DMS114 treated with DMSO at 0.1 percent for 48 hours (cell line): Measurements from ENCODE around the gene ZNF638.
"Not testable (repeated sequence)": the region's sequence is repeated elsewhere in the genome, so short reads cannot be mapped to it uniquely, and the experiment has no call there.

Experiments
- DNase-seq: peaks from one replicate; lab custom pipeline; 2025; ENCODE audit not compliant: unreplicated experiment; lab: John Stamatoyannopoulos, UW

The ZNF638 gene

DNA sequence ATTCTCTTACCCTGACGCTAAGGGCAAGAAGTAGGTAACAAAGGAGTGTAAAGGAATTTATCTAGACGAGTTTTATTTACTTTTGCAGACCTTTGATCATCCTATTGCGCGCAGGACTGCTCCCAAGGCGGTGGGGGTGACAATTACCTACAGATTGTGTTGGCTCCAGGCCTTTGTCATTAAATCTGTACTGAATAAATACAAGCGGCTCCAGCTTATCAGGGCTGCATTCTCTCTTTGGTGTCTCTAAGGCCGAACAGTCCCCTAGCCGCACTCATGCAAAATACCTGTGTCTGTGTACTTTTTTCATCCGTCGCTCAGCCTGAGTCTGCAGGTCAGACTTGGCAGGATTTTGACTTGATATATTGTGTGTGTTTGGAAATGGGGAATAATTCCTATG lies 63.9 kb downstream of the ZNF638 start:
- DNase-seq: no peak

DNA sequence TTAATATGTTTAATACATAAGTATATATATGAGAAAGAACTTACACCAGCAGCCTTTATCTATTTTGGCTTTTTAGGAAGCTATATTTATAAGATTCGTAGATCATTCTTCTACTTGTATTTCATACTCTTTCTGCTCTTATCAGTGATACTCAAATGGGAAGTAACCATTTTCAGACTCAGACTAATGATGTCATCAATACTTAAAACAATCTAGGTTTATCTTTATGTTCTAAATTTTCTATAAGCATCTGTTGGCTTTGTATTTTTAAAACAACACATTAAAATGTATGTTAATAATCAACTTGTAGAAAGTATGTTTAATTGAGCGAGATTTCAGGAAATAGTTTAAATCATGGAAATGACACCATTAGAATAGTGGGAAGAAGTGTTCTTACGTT lies 70.8 kb downstream of the ZNF638 start:
- no peak for DNase-seq

GRCh38 chr2:71409611-71410010 lies 78.0 kb downstream of the ZNF638 start:
- no peak for DNase-seq

GRCh38 chr2:71410696-71411095 lies 79.1 kb downstream of the ZNF638 start:
- no peak for DNase-seq

DNA sequence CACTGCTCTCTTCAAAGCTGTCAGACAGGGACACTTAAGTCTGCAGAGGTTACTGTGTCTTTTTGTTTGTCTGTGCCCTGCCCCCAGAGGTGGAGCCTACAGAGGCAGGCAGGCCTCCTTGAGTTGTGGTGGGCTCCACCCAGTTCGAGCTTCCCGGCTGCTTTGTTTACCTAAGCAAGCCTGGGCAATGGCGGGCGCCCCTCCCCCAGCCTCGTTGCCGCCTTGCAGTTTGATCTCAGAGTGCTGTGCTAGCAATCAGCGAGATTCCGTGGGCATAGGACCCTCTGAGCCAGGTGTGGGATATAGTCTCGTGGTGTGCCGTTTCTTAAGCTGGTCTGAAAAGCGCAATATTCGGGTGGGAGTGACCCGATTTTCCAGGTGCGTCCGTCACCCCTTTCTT lies 85.3 kb downstream of the ZNF638 start:
- not testable (repeated sequence) for DNase-seq

DNA sequence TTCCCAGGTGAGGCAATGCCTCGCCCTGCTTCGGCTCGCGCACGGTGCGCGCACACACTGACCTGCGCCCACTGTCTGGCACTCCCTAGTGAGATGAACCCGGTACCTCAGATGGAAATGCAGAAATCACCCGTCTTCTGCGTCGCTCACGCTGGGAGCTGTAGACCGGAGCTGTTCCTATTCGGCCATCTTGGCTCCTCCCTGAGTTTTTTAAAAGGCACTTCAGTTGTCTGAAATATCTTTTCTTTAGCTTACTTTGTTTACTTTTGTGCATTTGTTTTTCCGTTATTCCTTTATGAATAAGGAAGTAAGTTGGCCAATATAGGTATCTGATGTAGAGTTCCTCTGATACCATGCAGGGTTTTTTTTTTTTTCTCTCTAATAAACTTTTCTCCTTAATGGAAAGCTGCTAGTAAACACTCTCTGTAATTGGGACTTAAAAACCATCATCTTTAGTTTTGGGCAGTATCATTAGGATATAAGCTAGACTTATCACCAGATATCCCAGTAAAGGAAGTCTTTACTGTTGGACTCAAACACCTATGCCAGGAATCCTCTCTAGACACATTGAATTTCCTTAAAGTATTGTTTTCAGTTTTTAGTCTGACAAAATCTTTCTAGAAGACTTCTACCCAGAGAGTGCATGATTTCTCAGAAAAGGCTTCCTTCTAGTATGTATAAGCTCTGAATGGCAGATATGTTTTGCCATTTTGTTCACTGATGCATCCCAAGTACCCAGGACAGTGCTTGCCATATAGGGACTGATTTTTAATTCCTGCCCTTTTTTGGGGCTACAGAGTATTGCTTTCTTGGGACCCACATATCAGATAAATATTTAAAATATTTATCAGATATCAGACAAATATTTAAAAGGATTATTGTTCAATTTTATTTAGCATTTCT lies 86.0 kb downstream of the ZNF638 start:
- no peak for DNase-seq

DNA sequence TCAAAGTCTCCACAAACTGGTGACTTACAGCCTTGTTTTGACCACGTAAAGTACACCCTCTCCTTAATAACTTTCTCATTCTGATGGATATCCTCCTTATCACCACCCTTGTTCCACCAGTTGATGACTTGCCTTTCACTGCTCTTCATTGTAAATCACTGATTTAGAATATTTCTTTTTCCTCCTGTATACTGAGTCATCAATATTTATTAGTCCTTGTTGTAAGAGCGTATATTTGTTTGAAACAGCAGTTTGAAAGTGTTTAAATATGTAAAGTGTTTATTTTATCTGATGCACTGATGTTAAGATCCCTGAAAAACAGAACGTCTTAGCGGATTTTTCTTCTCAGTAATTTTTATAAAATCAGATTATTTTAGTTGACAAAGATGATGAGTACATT lies 87.6 kb downstream of the ZNF638 start:
- no peak for DNase-seq

- no peak for DNase-seq
Measured at GRCh38 chr2:71419976-71420375, 88.4 kb downstream of the ZNF638 start.

DNA sequence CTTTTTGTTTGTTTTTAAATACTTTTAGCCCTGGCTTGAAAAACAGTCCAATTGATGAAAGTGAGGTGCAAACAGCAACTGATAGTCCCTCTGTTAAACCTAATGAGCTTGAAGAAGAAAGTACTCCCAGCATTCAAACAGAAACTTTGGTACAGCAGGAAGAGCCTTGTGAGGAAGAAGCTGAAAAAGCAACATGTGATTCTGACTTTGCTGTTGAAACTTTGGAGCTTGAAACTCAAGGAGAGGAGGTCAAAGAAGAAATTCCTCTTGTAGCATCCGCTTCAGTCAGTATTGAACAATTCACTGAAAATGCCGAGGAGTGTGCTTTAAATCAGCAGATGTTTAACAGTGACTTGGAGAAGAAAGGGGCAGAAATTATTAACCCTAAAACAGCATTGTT lies 91.2 kb downstream of the ZNF638 start:
- no peak for DNase-seq

DNA sequence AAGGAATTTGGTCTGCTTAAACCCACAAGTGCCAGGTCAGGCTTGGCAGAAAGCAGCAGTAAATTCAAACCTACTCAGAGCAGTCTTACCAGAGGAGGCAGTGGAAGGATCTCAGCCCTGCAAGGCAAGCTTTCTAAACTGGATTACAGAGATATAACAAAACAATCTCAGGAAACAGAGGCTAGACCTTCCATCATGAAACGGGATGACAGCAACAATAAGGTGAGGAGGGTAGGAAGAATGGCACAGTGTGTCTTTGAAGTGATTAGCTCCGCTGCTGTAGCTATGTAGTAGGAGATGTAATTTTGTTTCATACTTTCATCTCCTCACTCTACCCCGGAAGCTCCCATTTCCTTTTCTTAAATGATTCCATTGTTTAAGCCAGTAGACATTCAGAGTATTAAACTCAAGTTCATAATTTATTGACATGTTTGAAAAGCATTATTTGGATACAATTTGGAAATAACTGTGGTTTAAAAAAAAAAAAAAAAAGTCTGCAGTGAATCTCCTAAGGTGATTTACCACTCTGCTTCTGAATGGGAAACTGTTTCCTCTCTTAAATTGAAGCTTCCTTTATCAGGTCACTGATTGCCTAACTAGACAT lies 92.3 kb downstream of the ZNF638 start:
- DNase-seq: no peak

- no peak for DNase-seq
Measured at GRCh38 chr2:71426721-71427120, 95.1 kb downstream of the ZNF638 start.

DNA sequence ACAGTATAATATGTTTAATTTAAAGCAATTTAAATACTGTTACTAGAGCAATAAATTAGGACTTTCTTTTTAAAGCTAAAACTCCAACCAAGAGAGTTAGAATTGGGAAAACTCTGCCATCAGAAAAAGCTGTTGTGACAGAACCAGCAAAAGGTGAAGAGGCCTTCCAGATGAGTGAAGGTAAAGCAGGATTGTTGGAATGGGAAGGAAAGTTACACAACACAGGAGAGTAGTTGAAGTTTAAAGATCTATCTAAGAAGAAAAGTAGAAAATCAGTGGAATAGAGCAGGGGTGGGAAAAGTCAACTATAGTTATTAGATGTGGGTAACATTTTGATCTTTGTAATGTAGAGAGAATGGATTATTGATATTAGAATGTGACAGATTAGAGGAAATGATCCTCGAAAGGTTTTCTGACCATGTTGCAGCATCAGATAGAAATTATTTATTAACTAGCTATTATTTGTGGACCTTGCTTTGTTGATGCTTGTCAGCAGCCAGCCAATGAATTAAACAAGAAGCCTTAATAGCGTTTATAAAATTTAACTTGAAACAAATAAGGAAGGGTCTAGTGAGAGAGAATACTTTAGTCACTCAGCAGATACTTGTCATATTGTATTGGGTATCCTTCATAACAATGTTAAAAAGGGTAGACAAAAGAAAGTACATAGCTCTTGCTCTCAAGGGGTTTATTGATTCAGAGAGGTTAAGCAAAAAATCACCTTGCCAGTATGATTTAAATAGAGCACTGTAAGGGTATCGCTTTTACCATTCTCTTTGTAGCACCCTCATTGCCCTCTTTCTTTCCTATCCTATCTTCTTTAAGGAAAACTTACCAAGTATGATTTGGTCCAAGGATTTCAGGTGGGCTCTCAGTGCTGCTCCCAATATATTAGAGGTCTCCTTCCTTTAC lies 97.1 kb downstream of the ZNF638 start:
- DNase-seq: no peak

- DNase-seq: not testable (repeated sequence)
Measured at GRCh38 chr2:71445142-71445541, 113.6 kb downstream of the ZNF638 start.

DNA sequence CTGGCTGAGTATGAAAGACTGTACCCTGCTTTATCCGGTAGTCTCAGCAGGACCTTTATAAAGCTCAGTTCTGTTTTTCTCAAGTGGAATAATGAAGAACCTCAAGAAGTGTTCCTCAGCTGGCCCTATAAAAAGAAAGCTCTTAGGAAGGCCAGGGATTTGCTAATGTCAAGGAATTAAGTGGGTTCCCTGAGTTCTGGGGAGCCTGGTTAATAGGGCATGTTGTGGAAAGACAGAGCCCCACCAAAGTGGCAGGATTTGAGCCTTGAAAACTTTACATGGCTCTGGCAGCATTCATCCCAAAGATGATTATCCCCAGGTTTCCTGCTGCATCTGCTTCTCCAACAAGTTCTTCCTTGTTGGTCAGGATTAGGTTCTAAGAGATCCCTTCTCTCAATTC lies 114.9 kb downstream of the ZNF638 start:
- no peak for DNase-seq

GRCh38 chr2:71449343-71449742 lies 117.8 kb downstream of the ZNF638 start:
- no peak for DNase-seq

- no peak for DNase-seq
Measured at GRCh38 chr2:71451705-71452104, 120.1 kb downstream of the ZNF638 start.

DNA sequence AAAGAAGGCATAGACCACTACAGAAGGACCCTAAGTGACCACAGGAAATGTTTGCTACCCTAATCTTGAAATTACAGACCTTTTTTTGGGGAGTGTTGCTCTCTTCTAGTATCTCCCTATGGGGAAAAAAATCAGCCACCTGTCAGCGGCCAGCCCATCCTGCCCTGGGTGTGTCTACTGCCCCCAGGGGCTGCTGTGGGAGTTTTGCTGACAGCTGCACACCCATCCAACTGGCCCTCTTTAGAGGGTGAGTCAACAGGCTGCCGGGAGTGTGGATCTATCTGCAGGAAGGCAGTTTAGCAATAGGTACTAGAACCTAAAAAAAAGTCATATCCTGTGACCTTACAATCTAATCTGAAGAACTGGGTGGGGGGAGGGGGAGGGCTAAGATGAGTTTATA lies 121.0 kb downstream of the ZNF638 start:
- DNase-seq: no peak

DNA sequence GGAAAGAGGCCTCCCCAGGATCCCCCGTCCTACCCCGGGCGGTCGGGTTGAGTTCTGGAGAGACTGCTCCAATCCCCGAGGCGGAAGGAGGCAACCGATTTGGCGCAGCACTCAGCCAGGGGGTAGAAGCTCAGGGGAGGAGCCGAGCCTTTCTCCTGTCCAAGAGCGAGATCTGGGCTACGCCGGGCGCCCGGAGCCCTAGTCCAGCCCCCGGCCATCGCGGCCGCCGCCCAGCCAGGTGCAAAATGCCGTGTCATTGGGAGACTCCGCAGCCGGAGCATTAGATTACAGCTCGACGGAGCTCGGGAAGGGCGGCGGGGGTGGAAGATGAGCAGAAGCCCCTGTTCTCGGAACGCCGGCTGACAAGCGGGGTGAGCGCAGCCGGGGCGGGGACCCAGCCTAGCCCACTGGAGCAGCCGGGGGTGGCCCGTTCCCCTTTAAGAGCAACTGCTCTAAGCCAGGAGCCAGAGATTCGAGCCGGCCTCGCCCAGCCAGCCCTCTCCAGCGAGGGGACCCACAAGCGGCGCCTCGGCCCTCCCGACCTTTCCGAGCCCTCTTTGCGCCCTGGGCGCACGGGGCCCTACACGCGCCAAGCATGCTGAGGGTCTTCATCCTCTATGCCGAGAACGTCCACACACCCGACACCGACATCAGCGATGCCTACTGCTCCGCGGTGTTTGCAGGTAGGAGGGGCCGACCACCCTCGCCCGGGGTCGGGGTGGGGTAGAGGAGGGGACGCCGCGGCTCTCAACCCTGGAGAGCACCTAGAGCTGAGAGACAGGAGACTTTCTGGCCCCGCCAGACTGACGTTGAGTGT lies 122.0 kb downstream of the ZNF638 start, which contains the start of gene DYSF:
DYSF (plus strand) TSS at position 158 of the 817 bp plus-strand sequence.
- DNase-seq: no peak

- no peak for DNase-seq
Measured at GRCh38 chr2:71454221-71455010, 122.8 kb downstream of the ZNF638 start.
